Natural killer cell (primary cell): ENCODE data around the gene GPRIN1. TPM values are rescaled to one million over a fixed set of nuclear protein-coding genes. Genes with fewer than 3 reads are reported as not detected.

ENCODE experiments used
- ATAC-seq, 3 donors: fragments of 150-1000 bp in 2 of 3; fragments of 200-7000 bp in 1 of 3; cut with Tn5 transposase; 1 replicate in 1 of 3; 2 replicates in 2 of 3; pipeline ENCODE4 v1.10.0; 2021; ENCODE audit warnings: mild to moderate bottlenecking in 2 of 3, moderate library complexity in 2 of 3
- DNase-seq, 2 donors: peaks; one replicate each; pipeline versions ENCODE4 v3.0.0 to v3.0.0-alpha.2; 2013 to 2021; ENCODE audit warnings: mixed read lengths in 1 of 2
- H3K27ac ChIP-seq: one replicate; pipeline ENCODE4 v1.5.1; 2013; ENCODE audit warnings: mild to moderate bottlenecking, low read length
- H3K27me3 ChIP-seq: one replicate; pipeline ENCODE4 v1.6.1; 2013; ENCODE audit warnings: low read length; ENCODE audit not compliant: control insufficient read depth, insufficient read depth
- H3K36me3 ChIP-seq: one replicate; pipeline ENCODE4 v1.6.1; 2013; ENCODE audit warnings: low read length; ENCODE audit not compliant: control insufficient read depth, insufficient read depth
- H3K4me1 ChIP-seq: one replicate; pipeline ENCODE4 v1.6.1; 2013; ENCODE audit warnings: low read length; ENCODE audit not compliant: control insufficient read depth, insufficient read depth
- H3K4me3 ChIP-seq: one replicate; pipeline ENCODE4 v1.5.1; 2013; ENCODE audit warnings: low read length
- H3K9me3 ChIP-seq: one replicate; pipeline ENCODE4 v1.6.1; 2013; ENCODE audit warnings: low read length; ENCODE audit not compliant: control insufficient read depth, insufficient read depth
- H3K27ac Mint-ChIP-seq, 2 donors: one replicate each; pipeline ENCODE4 v1.8.0; 2022; ENCODE audit warnings: mild to moderate bottlenecking in 2 of 2, mixed read lengths in 2 of 2, moderate library complexity in 1 of 2
- H3K27me3 Mint-ChIP-seq, 2 donors: one replicate each; pipeline ENCODE4 v1.8.0; 2022; ENCODE audit warnings: low read depth in 2 of 2, mixed read lengths in 2 of 2
- H3K36me3 Mint-ChIP-seq: one replicate; pipeline ENCODE4 v1.8.0; 2022; ENCODE audit warnings: mixed read lengths
- H3K4me1 Mint-ChIP-seq, 2 donors: one replicate each; pipeline ENCODE4 v1.8.0; 2022; ENCODE audit warnings: mixed read lengths in 2 of 2
- H3K4me3 Mint-ChIP-seq: one replicate; pipeline ENCODE4 v1.8.0; 2022; ENCODE audit warnings: mild to moderate bottlenecking, moderate library complexity, mixed read lengths
- H3K9me3 Mint-ChIP-seq, 2 donors: one replicate each; pipeline ENCODE4 v1.8.0; 2022; ENCODE audit warnings: mixed read lengths in 2 of 2
- CTCF ChIP-seq: fragments of 200-600 bp; IDR thresholded peaks from one replicate; pipeline ENCODE4 v1.8.0; 2022; ENCODE audit warnings: antibody characterized with exemption
- WGBS: methylation state at CpG from one replicate; pipeline ENCODE4 v1.1.7; 2013; ENCODE audit warnings: missing lambda C conversion rate; ENCODE audit not compliant: insufficient coverage; 5-methylcytosine and 5-hydroxymethylcytosine counted together
- intact Hi-C: fragments of 100-400 bp; cut with micrococcal nuclease; formaldehyde crosslinking; loops from one replicate; pipeline ENCODE4 v1.14.2; 2022
- total RNA-seq, 4 donors: library from RNA; stranded (reverse); fragments of 120-200 nt in 1 of 4; gene quantifications; one replicate each; pipeline versions ENCODE4 v1.2.3 to v1.2.4, GENCODE V29; 2013 to 2022

The GPRIN1 gene
- total RNA-seq, 3 donors from 2014 or later (not counting 1 experiment from before 2014, with no cell fraction given) = 0.92 to 1.5 (median 1.3) TPM

- H3K4me3 Mint-ChIP-seq = peak overlapping the region; percentile 32
- DNase-seq = no peak
- intact Hi-C loops = no loop called here
- Histone ChIP-seq H3K27ac (no peak overlapping the region), H3K27me3 (no peaks in the 10 kb centered on the region), H3K4me3 (no peak overlapping the region), H3K4me1 (peaks cover 77% of the 10 kb centered on the region), H3K36me3 (no peaks in the 10 kb centered on the region), H3K9me3 (no peaks in the 10 kb centered on the region)
- TF ChIP-seq CTCF = no peak
- H3K4me1 Mint-ChIP-seq = peaks cover 44 to 75% of the 10 kb centered on the region in 2 donors
- 85% methylated on average over 8 of the region's 8 CpGs for WGBS
- H3K27me3 Mint-ChIP-seq = no peaks in the 10 kb centered on the region
- peak overlapping the region in 1 of 2 donors; percentile 78 for H3K27ac Mint-ChIP-seq
- ATAC-seq = no peak
- H3K36me3 Mint-ChIP-seq = no peaks in the 10 kb centered on the region
- H3K9me3 Mint-ChIP-seq = no peaks in the 10 kb centered on the region
Measured at GRCh38 chr5:176650354-176650884, 40.5 kb upstream of the GPRIN1 start.

GRCh38 chr5:176648474-176649194 lies 38.7 kb upstream of the GPRIN1 start:
- H3K4me3 ChIP-seq = no peak overlapping the region
- 38% methylated on average over 14 of the region's 15 CpGs for WGBS
- peaks cover 69% of the 10 kb centered on the region for H3K4me1 ChIP-seq
- H3K36me3 Mint-ChIP-seq = no peaks in the 10 kb centered on the region
- peak; percentile 44 to 71 for DNase-seq
- no peaks in the 10 kb centered on the region for H3K9me3 Mint-ChIP-seq
- H3K27me3 Mint-ChIP-seq = no peaks in the 10 kb centered on the region
- intact Hi-C loops = no loop called here
- peaks cover 40 to 71% of the 10 kb centered on the region in 2 donors for H3K4me1 Mint-ChIP-seq
- peak overlapping the region; percentile 83 for H3K4me3 Mint-ChIP-seq
- H3K27me3 ChIP-seq = no peaks in the 10 kb centered on the region
- peak overlapping the region; percentile 66 to 72 for H3K27ac Mint-ChIP-seq
- no peak for TF ChIP-seq CTCF
- peak overlapping the region; percentile 22 for H3K27ac ChIP-seq
- H3K9me3 ChIP-seq = no peaks in the 10 kb centered on the region
- peak in 2 of 3 donors; percentile 18 to 37 for ATAC-seq
- H3K36me3 ChIP-seq = no peaks in the 10 kb centered on the region

DNA sequence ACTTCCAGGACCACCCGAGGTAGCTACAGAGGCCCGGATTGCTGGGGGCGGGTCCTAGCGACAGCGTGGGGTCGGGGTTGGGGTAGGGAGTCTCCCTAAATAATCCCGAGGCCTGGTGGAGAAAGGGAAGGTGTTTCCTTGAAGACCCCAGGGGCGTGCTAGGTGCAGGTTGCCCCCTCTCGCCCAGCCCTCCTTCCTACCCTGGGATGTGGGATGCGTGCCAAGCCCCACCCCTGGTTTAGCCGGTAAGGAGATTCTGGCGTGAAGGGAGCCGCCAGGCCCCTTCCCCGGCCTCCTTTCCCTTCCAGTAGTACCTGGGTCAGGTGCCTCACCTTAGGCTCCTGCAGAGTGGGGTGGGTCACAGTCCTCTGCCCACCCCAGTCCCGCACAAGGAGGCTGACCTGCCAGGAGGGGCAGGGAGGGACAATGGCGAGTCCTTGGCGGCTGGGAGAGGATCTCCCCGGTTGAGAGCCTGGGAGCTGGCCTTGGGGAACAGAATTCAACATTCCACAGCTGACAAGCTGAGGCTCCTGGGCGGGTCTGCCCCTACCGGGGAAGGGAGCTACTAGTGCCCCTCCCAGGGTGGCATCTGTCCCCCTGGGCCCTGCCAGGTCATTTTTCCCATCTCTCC lies 38.0 kb upstream of the GPRIN1 start:
- Mint-ChIP-seq H3K36me3 (no peaks in the 10 kb centered on the region), H3K27me3 (no peaks in the 10 kb centered on the region), H3K27ac (peak overlapping the region; percentile 72 to 84), H3K4me3 (peak overlapping the region; percentile 83), H3K4me1 (peaks cover 33 to 64% of the 10 kb centered on the region in 2 donors), H3K9me3 (no peaks in the 10 kb centered on the region)
- intact Hi-C loops = no loop called here
- Histone ChIP-seq H3K27ac (peak overlapping the region; percentile 10), H3K9me3 (no peaks in the 10 kb centered on the region), H3K27me3 (no peaks in the 10 kb centered on the region), H3K36me3 (no peaks in the 10 kb centered on the region), H3K4me1 (peaks cover 62% of the 10 kb centered on the region), H3K4me3 (peak overlapping the region; percentile 57)
- ATAC-seq (no peak), DNase-seq (peak in 1 of 2 donors; percentile 52)
- no peak for TF ChIP-seq CTCF
- WGBS = 33% methylated on average over 20 of the region's 20 CpGs
